Measurements from ENCODE around the gene GJC2. TPM values are rescaled to one million over a fixed set of nuclear protein-coding genes. Genes with fewer than 3 reads are reported as not detected.

Gene GJC2
- total and polyA plus RNA-seq, 2 donors (not counting 3 experiments of a cell fraction or from before 2014, with no cell fraction given), result 0.58 to 1.2 TPM

DNA sequence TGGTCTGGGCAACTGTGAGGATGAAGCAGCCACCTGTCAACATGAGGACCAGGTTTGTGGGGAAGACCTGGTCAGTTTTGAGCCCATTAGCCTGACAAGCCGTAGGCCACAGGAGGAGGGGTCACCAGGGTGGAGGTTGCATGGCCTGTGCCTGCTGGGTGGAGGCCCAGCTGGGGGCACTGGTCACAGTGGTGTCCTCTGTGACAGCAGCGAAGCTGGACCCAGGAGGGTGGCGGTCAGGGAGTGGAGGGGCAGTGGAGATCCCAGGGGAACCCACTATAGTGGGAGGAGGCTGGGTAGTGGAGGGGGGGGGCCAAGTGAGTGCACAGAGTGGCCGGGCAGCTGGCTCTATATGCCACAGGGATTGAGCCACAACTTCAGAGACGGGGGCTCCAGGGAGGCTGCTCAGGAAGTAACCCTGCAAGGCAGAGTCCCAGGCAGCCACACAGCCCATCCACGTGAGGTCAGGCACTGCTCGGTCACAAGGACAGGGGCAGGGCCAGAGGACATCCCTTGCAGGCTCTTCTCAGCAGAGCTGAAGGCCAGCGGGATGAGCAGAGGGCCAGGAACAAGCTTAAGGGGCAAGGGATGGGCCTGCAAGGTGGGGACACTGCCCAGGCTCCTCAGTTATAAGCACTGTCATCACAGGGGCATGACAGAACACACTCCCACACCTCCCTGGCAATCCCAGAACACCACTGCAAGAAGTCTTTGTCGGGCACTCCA, 44.3 kb upstream of the GJC2 start:
- intact Hi-C loops (cut with micrococcal nuclease) (loop anchor here (5.0 kb wide), 1 partner anchor 352 kb away; a partner anchor contains a TSS), dilution Hi-C loops (cut with MboI; ENCODE audit: extremely low pct_ligation_motif_present, low sequenced_read_pairs) (no loop called here)
- FAIRE-seq (no peak), DNase-seq (ENCODE audit: low read depth, low spot score) (no peak)
- ChIA-PET CTCF (no interaction called here), POLR2A (no interaction called here)
- no peak overlapping the region for H3K4me3 ChIP-seq (replicated peaks in 1 of 3; ENCODE audit: insufficient read depth in 1 of 3, low read depth in 1 of 3, low read length in 3 of 3)
- no peaks in the 10 kb centered on the region for H3K9me1 ChIP-seq (replicated peaks; ENCODE audit: control insufficient read depth, extremely low read depth, insufficient read depth, low read length)
- no peak overlapping the region for H3K27ac ChIP-seq (ENCODE audit: insufficient read depth, low read depth, low read length)
- H4K20me1 ChIP-seq (replicated peaks; ENCODE audit: control insufficient read depth, extremely low read depth, insufficient read depth, low read length), result no peaks in the 10 kb centered on the region
- no peak overlapping the region for H3K9ac ChIP-seq (replicated peaks; ENCODE audit: extremely low read depth, insufficient read depth, low read length)
- TF ChIP-seq EZH2 (IDR thresholded peaks at IDR 0.05; ENCODE audit: borderline replicate concordance, low read depth, low read length, severe bottlenecking), result no peak
- no peak for TF ChIP-seq POLR2A (IDR thresholded peaks at IDR 0.05; ENCODE audit: low read depth, low read length)
- TF ChIP-seq GATA2 (IDR thresholded peaks at IDR 0.05; ENCODE audit: insufficient read depth, insufficient read length, low read depth, low read length), result no peak
- no peak for TF ChIP-seq JUN (IDR thresholded peaks at IDR 0.05; ENCODE audit: borderline replicate concordance, insufficient read depth, insufficient read length, low read depth)
- TF ChIP-seq MYC (IDR thresholded peaks at IDR 0.05; ENCODE audit: low read depth, low read length), result no peak
- TF ChIP-seq, protein P1, sequence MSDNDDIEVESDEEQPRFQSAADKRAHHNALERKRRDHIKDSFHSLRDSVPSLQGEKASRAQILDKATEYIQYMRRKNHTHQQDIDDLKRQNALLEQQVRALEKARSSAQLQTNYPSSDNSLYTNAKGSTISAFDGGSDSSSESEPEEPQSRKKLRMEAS (IDR thresholded peaks at IDR 0.05; ENCODE audit: insufficient read depth, insufficient read length), result no peak
- TF ChIP-seq FOS (IDR thresholded peaks at IDR 0.05; ENCODE audit: borderline replicate concordance, insufficient read depth, low read length), result no peak
- TF ChIP-seq, protein P2, sequence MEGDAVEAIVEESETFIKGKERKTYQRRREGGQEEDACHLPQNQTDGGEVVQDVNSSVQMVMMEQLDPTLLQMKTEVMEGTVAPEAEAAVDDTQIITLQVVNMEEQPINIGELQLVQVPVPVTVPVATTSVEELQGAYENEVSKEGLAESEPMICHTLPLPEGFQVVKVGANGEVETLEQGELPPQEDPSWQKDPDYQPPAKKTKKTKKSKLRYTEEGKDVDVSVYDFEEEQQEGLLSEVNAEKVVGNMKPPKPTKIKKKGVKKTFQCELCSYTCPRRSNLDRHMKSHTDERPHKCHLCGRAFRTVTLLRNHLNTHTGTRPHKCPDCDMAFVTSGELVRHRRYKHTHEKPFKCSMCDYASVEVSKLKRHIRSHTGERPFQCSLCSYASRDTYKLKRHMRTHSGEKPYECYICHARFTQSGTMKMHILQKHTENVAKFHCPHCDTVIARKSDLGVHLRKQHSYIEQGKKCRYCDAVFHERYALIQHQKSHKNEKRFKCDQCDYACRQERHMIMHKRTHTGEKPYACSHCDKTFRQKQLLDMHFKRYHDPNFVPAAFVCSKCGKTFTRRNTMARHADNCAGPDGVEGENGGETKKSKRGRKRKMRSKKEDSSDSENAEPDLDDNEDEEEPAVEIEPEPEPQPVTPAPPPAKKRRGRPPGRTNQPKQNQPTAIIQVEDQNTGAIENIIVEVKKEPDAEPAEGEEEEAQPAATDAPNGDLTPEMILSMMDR (IDR thresholded peaks at IDR 0.05; ENCODE audit: extremely low read depth in 1 of 2, insufficient read depth in 1 of 2, low read depth in 1 of 2, low read length in 2 of 2), result no peak
- no peak for TF ChIP-seq POLR2AphosphoS5 (IDR thresholded peaks at IDR 0.05; ENCODE audit: insufficient read depth, low read depth, low read length)
- H3K27me3 ChIP-seq (ENCODE audit: control insufficient read depth in 2 of 2, insufficient read depth in 2 of 2, low read length in 2 of 2), result no peaks in the 10 kb centered on the region
- no peaks in the 10 kb centered on the region for H3K9me3 ChIP-seq (replicated peaks; ENCODE audit: control insufficient read depth, insufficient read depth, low read length)
- no TSS peak for BruUV-seq (replicated peaks)
- peaks cover 24% of the 10 kb centered on the region for H3K79me2 ChIP-seq (ENCODE audit: control insufficient read depth, insufficient read depth, low read length)
- H3K4me1 ChIP-seq (ENCODE audit: control insufficient read depth, extremely low read depth, insufficient read depth, low read length), result peaks cover 21% of the 10 kb centered on the region
- no peak overlapping the region for H2AFZ ChIP-seq (ENCODE audit: low read depth, low read length)
- peaks cover 0 to 11% of the 10 kb centered on the region in 2 experiments for H3K36me3 ChIP-seq (ENCODE audit: control insufficient read depth in 2 of 2, extremely low read depth in 1 of 2, insufficient read depth in 2 of 2, low read length in 2 of 2)
- no peak overlapping the region for H3K4me2 ChIP-seq (ENCODE audit: insufficient read depth, low read length)

All from endothelial cell of umbilical vein (primary cell).